Fibroblast of villous mesenchyme (primary cell): ENCODE results near the gene POLR2A. TPM values are rescaled to one million over a fixed set of nuclear protein-coding genes. Genes with fewer than 3 reads are reported as not detected.

ENCODE experiments used
- DNase-seq: peaks from one replicate; pipeline ENCODE4 v3.0.0-alpha.2; 2010; ENCODE audit warnings: low read depth
- H3K4me3 ChIP-seq: 2 replicates; pipeline ENCODE4 v1.5.1; 2011; ENCODE audit warnings: low read depth, mild to moderate bottlenecking, low read length
- total RNA-seq: library from RNA; depleted of rRNA; stranded (reverse); fragments of >200 nt; gene quantifications from 2 replicates; pipeline ENCODE4 v1.2.3, GENCODE V29; 2012
- TF ChIP-seq, protein P1 (sequence below): IDR thresholded peaks from 2 replicates; pipeline ENCODE4 v1.5.1; 2012; ENCODE audit warnings: low read depth, mild to moderate bottlenecking, low read length; ENCODE audit not compliant: insufficient read depth

The POLR2A gene
- 118 and 127 TPM in 2 replicates for total RNA-seq

DNA sequence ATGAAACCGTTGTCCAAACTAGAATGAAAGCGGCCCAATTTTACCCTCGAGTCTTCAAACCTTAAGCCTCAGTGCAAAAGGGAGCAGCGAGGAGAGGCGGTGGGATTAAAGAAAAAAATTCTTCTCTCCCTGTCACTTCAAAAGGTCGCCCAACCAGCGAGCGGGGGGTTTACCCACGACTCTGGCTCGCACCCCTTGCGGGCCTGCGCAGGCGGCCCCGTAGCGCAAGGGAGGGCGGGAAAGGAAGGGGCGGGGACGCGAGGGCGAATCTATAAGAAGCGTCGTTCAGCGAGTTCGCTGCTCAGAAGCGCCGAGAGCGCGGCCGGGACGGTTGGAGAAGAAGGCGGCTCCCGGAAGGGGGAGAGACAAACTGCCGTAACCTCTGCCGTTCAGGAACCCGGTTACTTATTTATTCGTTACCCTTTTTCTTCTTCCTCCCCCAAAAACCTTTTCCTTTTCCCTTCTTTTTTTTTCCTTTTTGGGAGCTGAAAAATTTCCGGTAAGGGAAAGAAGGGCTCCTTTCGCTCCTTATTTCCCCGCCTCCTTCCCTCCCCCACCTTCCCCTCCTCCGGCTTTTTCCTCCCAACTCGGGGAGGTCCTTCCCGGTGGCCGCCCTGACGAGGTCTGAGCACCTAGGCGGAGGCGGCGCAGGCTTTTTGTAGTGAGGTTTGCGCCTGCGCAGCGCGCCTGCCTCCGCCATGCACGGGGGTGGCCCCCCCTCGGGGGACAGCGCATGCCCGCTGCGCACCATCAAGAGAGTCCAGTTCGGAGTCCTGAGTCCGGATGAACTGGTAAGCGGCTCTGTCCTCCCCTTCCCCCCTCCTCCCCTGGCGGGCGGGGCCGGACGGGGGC lies at the start of gene POLR2A:
POLR2A (plus strand) TSS at position 300 of the 852 bp plus-strand sequence.
- peak; percentile 98 for DNase-seq
- TF ChIP-seq, protein P1, sequence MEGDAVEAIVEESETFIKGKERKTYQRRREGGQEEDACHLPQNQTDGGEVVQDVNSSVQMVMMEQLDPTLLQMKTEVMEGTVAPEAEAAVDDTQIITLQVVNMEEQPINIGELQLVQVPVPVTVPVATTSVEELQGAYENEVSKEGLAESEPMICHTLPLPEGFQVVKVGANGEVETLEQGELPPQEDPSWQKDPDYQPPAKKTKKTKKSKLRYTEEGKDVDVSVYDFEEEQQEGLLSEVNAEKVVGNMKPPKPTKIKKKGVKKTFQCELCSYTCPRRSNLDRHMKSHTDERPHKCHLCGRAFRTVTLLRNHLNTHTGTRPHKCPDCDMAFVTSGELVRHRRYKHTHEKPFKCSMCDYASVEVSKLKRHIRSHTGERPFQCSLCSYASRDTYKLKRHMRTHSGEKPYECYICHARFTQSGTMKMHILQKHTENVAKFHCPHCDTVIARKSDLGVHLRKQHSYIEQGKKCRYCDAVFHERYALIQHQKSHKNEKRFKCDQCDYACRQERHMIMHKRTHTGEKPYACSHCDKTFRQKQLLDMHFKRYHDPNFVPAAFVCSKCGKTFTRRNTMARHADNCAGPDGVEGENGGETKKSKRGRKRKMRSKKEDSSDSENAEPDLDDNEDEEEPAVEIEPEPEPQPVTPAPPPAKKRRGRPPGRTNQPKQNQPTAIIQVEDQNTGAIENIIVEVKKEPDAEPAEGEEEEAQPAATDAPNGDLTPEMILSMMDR = no peak
- peak within 1 kb of the TSS; percentile 62 for H3K4me3 ChIP-seq

DNA sequence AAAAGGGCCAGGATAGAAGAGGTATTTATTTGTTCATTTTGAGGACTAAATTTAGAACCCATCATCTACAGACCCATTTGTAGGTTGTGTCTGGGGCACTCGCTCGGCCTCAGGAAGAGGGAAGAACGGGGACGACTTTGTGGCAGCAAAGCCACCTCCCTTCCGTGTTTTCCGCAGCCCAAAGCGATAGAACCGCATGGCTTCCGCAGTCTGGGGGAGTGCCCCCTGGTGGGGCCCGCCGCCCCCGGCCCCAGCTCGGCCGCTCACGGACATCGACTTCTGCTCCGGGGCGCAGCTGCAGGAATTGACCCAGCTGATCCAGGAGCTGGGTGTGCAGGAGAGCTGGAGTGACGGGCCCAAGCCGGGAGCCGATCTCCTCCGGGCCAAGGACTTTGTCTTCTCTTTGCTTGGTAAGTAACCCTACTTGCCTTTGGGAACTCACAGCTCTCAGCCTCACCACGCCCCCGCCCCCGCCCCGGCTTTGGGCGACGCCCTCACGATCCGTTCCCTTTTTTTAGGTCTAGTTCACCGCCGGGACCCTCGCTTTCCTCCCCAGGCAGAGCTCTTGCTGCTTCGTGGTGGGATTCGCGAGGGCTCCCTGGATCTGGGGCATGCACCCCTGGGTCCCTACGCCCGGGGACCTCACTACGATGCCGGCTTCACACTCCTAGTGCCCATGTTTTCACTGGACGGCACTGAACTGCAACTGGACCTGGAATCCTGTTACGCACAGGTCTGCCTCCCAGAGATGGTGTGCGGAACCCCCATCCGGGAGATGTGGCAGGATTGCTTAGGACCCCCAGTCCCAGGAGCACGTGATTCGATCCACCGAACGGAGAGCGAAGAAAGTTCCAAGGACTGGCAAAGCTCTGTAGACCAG lies 48.2 kb upstream of the POLR2A start:
- TF ChIP-seq, protein P1 = peak; percentile 14
- peak overlapping the region; percentile 69 for H3K4me3 ChIP-seq
- DNase-seq = peak; percentile 24

DNA sequence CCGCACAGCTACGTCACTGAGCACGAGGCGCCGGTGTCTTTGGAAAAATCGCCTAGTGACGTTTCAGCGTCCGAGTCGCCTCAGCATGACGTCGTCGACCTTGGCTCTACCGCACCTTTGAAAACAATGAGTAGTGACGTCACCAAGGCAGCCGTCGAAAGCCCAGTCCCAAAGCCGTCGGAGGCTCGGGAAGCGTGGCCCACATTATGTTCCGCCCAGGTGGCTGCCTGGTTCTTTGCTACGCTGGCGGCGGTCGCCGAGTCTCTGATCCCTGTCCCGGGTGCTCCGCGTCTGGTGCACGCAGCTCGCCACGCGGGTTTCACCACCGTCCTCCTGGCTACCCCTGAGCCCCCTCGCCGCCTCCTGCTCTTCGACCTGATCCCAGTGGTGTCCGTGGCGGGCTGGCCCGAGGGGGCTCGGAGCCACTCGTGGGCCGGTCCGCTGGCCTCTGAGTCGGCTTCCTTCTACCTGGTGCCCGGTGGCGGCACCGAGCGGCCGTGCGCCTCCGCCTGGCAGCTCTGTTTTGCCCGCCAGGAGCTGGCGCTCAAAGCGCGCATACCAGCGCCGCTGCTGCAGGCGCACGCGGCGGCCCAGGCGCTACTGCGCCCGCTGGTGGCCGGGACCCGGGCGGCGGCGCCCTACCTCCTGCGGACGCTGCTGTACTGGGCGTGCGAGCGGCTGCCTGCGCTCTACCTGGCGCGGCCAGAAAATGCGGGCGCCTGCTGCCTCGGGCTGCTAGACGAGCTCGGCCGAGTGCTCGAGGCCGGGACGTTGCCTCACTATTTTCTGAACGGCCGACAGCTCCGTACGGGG lies 47.4 kb upstream of the POLR2A start:
- H3K4me3 ChIP-seq = peak overlapping the region; percentile 48
- peak; percentile 73 for DNase-seq
- TF ChIP-seq, protein P1 = peak; percentile 68

DNA sequence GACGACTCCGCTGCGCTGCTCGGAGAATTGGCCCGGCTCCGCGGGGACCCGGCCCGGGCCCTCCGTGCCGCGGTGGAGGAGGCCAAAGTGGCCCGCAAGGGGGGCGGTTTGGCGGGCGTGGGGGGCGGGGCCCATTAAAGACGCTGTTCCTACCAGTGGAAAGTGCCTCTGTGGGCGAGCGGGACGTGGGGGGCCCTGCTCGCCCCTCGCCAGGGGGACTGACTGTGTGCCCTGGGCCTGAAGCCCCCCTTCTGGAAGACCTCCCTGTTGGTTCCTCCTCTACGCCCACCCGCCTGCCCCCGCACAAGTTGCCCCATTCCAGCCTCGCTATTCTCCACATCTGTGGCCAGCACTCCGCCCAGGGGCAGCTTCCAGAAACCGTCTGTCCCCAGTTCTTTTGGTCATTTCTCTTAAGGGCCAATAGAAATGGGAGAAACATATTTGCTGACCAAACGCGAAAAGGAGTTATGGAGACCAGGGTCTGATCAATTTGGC lies 46.8 kb upstream of the POLR2A start:
- TF ChIP-seq, protein P1 = no peak
- no peak for DNase-seq
- H3K4me3 ChIP-seq = peak overlapping the region; percentile 30

DNA sequence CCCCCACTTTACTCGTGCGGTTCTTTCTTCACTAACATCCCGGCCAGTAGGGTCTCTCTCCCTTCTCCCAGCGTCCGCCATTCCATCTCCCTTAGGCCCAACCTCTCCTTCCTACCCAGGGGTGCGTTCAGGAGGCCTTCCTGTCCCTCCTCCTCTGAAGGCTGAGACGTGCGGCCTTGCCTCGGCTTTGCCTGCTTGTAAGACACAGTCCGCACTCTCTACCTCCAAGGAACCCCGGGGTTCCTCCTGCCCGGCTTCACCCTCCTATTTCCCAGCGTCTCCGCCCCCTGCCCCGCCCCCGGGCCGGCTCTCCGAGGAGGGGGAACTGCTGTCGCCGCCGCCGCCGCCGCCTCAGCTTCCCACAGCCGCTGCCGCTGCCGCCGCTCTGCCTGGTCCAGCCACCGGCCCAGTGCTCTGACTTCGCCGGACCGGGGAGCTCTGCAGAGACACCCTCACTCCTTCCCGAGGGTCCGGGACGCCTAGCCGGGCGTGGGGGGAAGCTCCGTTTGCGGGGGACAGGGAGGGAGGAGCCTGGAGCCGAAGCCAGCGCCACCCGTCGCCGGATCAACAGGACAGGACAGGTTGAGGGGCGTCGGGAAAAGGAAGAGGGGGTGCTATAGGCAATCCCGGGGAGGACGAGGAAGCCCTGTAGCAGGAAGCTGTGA lies 46.1 kb upstream of the POLR2A start:
- H3K4me3 ChIP-seq = peak overlapping the region; percentile 44
- DNase-seq = peak; percentile 14
- TF ChIP-seq, protein P1 = no peak
